ENCODE data around the gene RNF207.

- TF ChIP-seq CTCF (conservative IDR thresholded peaks at IDR 0.05; ENCODE audit: low read depth, low read length): no peak
- TF ChIP-seq EZH2 (IDR thresholded peaks at IDR 0.05; ENCODE audit: borderline replicate concordance, low read depth, low read length, poor library complexity, severe bottlenecking): no peak
Measured at GRCh38 chr1:6163973-6164617, 41.8 kb upstream of the RNF207 start.
